ENCODE measurements around the gene TMEM167A.

- TF ChIP-seq CTCF (conservative IDR thresholded peaks at IDR 0.05; ENCODE audit: low read depth, low read length) (no peak), POLR2A (IDR thresholded peaks at IDR 0.05; ENCODE audit: low read depth, low read length) (no peak), ELK1 (IDR thresholded peaks at IDR 0.05; ENCODE audit: borderline replicate concordance, low read depth, low read length) (no peak), RAD21 (IDR thresholded peaks at IDR 0.05; ENCODE audit: low read length) (no peak), RCOR1 (IDR thresholded peaks at IDR 0.05; ENCODE audit: insufficient replicate concordance, low read length) (no peak), USF2 (IDR thresholded peaks at IDR 0.05; ENCODE audit: low read depth, low read length) (no peak), BHLHE40 (IDR thresholded peaks at IDR 0.05; ENCODE audit: low read depth, low read length) (no peak), SMC3 (IDR thresholded peaks at IDR 0.05; ENCODE audit: low read depth, low read length) (no peak), FOS (IDR thresholded peaks at IDR 0.05; ENCODE audit: low read depth, low read length) (no peak), MAZ (IDR thresholded peaks at IDR 0.05; ENCODE audit: borderline replicate concordance, low read depth, low read length) (no peak), CEBPB (IDR thresholded peaks at IDR 0.05; ENCODE audit: low read depth, low read length) (no peak), RFX5 (IDR thresholded peaks at IDR 0.05; ENCODE audit: low read depth, low read length) (no peak)
Observed at GRCh38 chr5:83082750-83083149, 5.6 kb upstream of the TMEM167A start.

Measured in IMR-90 (cell line).